C1 segment of cervical spinal cord (tissue), 14 donors: ENCODE results near the gene HID1.

ENCODE experiments used
- DNase-seq, 14 donors: peaks; one replicate each; lab custom pipeline; 2025; lab: John Stamatoyannopoulos, UW

The HID1 gene

GRCh38 chr17:74951680-74952421 is 20.7 kb downstream of the HID1 start:
- no peak for DNase-seq

GRCh38 chr17:74951065-74951464 is 21.5 kb downstream of the HID1 start:
- no peak for DNase-seq

- no peak for DNase-seq
Observed at GRCh38 chr17:74950207-74950606, 22.4 kb downstream of the HID1 start.

GRCh38 chr17:74949455-74950115 is 23.0 kb downstream of the HID1 start:
- DNase-seq = peak in 1 of 14 donors; percentile 21

- DNase-seq = no peak
Observed at GRCh38 chr17:74947041-74947754, 25.4 kb downstream of the HID1 start.

GRCh38 chr17:74946641-74947040 is 25.9 kb downstream of the HID1 start:
- no peak for DNase-seq

- DNase-seq = no peak
Observed at GRCh38 chr17:74945543-74945942, 27.0 kb downstream of the HID1 start.

- DNase-seq = no peak
Observed at GRCh38 chr17:74943808-74944522, 28.6 kb downstream of the HID1 start.

- DNase-seq = no peak
Observed at GRCh38 chr17:74941128-74941725, 31.3 kb downstream of the HID1 start.

GRCh38 chr17:74939534-74939933 is 33.0 kb downstream of the HID1 start:
- DNase-seq = no peak

GRCh38 chr17:74938194-74938950 is 34.2 kb downstream of the HID1 start:
- DNase-seq = no peak

- DNase-seq = no peak
Observed at GRCh38 chr17:74937064-74938051, 35.2 kb downstream of the HID1 start.

- DNase-seq = no peak
Observed at GRCh38 chr17:74936470-74936799, 36.1 kb downstream of the HID1 start.

GRCh38 chr17:74935585-74936469 is 36.7 kb downstream of the HID1 start, which contains the start of gene OTOP3:
OTOP3 (plus strand) TSS chr17:74935898; CDS start chr17:74935922, 24 bp downstream.
- DNase-seq = no peak

GRCh38 chr17:74935048-74935447 is 37.5 kb downstream of the HID1 start:
- DNase-seq = no peak

- no peak for DNase-seq
Observed at GRCh38 chr17:74930535-74931036, 42.0 kb downstream of the HID1 start.

- no peak for DNase-seq
Observed at GRCh38 chr17:74928786-74929185, 43.8 kb downstream of the HID1 start.

- no peak for DNase-seq
Observed at GRCh38 chr17:74925242-74925641, 47.3 kb downstream of the HID1 start.
